GM21576 (cell line): ENCODE measurements around the gene CNRIP1.

ENCODE experiments used
- ATAC-seq: cut with Tn5 transposase; IDR thresholded peaks from one replicate; pipeline ENCODE4 v1.9.1; 2021; ENCODE audit warnings: mild to moderate bottlenecking, moderate library complexity; ENCODE audit not compliant: unreplicated experiment

CNRIP1 gene

GRCh38 chr2:68293755-68294154 is 26.0 kb downstream of the CNRIP1 start:
- no peak for ATAC-seq

DNA sequence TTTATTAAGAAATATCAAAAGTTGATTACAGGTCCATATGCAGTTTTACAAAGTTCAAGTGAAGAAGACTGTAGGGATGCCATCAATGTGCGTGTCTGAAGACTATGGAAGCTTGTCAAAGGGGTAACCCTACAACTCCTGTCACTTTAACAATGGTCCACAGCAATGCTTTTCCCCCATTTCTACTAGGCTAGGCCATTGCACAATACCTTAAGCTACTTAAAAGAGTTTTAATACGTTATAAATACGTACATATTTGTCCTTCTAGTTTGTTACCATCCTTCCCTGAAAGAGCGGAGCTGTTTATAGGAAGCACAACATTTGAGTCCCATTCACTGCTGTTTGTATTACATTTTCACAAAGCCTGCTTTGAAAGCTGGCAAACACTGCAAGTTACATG is 26.7 kb downstream of the CNRIP1 start:
- ATAC-seq, result no peak

- ATAC-seq, result no peak
These were observed 27.5 kb downstream of the CNRIP1 start for GRCh38 chr2:68292108-68292710.

GRCh38 chr2:68291314-68291713 is 28.4 kb downstream of the CNRIP1 start:
- ATAC-seq, result no peak

- ATAC-seq, result no peak
These were observed 28.8 kb downstream of the CNRIP1 start for GRCh38 chr2:68290901-68291300.

- no peak for ATAC-seq
These were observed 31.9 kb downstream of the CNRIP1 start for GRCh38 chr2:68287580-68288441.

DNA sequence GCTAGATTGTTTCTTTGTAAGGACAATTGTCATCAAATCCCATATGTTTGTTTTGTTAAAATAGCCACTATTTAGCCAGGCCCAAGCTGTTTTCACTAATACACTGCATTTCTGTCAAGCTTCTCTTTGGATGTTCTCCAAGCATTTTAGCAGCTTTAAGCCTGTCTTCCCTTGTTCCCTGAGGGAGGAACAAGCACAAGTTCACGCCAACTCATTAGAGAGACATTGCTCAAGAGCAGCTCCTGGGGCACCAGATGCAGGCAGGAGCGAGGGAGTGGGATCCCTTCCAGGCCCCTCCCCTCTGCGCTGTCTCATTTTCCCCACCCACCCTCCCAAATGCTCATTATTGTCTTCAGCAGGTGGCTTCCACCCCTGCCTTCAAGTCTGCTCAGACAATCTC is 34.9 kb downstream of the CNRIP1 start:
- ATAC-seq, result no peak

DNA sequence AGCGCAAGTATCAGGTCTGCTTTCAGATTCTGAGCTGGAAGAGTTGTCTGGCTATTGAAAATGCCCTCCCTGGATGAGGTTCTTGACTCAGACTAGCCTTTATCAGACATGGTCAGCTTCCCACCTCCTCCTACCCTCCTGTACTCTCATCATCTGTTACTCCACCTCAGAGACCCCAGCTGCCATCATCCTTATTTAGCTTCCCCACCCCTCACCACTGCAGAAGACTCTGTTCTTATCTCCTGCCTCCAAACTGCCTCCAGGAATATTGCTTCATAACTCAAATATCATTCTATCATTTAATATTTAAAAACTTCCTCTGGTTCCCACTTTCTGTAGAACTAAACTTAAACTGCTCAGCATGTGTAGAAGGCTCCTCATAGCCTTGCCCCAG is 36.3 kb downstream of the CNRIP1 start:
- no peak for ATAC-seq

GRCh38 chr2:68282811-68283418 is 36.8 kb downstream of the CNRIP1 start:
- ATAC-seq, result no peak

DNA sequence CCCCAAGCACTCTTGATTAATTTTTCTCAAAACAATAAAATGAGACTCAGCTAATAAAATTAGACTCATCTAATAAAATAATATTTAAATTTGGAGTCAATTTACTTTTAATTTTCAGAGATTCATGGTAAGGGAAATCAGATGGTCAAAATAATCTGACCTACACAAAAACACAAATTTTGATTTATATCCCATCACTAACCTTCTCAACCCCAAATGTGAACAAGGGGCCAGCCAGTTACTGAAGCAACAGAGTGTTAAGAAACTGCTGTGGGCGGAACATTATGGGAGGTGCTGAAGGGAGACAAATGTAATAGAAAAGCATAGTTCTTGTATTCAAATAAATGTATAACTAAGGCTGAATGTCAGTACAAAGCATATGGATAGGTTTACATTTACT is 39.0 kb downstream of the CNRIP1 start:
- ATAC-seq, result no peak

DNA sequence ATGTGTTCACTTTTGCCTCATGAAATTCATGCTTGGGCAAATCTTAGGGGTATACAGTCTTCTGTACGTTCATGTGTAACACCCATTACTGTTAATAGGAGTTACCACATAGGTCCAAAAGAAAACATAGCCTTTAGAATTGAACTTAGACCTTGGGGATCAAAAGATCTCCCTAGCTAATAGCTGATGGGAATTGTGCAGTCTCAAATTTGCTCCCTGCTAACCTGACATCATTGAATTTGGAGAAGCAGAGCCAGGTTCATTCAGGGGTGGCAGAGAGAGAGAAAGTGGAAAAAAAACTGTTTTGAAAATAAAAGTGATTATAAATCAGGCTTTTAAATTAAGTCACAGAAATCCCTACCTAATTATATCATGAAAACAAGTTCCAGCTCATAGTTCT is 39.4 kb downstream of the CNRIP1 start:
- ATAC-seq, result no peak

GRCh38 chr2:68279691-68280090 is 40.1 kb downstream of the CNRIP1 start:
- ATAC-seq, result no peak

DNA sequence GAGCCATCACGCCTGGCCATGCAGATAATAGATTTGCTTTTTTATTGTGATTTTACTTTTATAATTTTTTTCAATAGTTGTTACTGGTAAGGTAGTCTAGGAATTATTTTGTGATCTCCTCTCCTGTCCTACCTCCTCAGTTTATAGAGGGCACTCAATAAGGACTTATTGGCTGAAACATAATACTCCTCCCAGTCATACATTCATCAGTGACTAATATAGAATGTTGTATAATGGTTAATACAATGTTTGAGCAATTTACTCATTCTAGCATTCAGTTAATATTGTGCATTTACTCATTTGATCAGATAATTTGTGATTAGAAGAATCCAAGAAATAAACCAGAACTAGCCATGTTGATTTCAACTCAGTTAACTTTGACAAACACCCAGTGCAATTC is 41.6 kb downstream of the CNRIP1 start:
- ATAC-seq, result no peak

DNA sequence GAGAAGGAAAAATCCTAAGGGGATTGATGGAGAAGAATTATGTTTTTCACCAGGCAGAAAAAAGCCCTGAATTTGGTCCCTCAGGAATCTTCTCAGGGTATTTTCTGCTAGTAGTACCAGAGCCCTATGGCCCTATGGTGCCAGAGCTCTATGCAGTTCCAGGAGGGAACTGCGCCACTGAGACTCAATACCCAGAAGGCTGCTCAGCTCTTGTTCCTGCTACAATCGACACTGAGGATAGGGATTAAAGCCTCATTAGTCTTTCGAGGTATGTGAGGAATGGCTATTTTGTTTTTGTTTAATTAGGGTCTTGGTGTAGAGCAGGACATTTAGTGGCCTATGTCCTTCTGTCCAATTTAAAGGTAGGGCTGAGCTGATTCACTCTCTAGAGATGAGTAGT is 45.7 kb downstream of the CNRIP1 start:
- ATAC-seq, result no peak

DNA sequence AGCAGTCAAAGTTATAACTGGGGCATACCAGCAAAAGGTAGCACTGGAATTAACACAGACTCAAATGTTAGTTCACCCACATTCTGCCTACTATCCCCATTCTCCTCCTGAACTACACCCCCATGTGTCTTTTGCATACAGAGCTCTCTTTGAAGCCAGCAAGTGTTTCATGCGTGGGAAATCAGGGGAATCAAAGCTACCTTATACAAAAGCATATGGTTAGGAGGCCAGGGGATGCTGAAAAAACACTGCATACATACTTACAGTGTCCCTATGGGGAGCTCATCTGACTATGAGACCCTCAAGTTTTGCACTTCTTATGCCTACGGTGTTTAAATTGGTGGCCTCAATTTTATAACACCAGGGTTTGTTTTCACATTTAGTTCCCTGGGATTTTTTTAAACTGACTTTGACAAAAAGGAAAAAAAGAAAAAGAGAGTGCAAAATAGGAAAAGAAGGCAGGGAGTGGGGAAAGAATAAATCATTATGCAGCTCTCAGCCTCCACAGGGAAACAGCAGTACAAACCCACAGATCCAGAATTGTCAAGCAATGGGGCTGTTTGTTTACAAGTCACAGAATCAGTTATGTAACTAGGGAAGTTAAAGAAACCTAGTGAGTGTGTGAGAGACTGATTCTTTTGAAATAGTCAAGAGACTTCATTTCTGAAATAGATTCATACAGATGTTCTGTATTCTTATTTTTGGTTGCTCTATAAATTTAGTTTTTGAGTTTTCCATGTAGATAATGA is 47.3 kb downstream of the CNRIP1 start:
- no peak for ATAC-seq

GRCh38 chr2:68266655-68267054 is 53.1 kb downstream of the CNRIP1 start:
- no peak for ATAC-seq

GRCh38 chr2:68263632-68264031 is 56.1 kb downstream of the CNRIP1 start:
- ATAC-seq, result no peak

GRCh38 chr2:68258851-68259250 is 60.9 kb downstream of the CNRIP1 start:
- ATAC-seq, result no peak

GRCh38 chr2:68256093-68256450 is 63.7 kb downstream of the CNRIP1 start:
- ATAC-seq, result no peak

DNA sequence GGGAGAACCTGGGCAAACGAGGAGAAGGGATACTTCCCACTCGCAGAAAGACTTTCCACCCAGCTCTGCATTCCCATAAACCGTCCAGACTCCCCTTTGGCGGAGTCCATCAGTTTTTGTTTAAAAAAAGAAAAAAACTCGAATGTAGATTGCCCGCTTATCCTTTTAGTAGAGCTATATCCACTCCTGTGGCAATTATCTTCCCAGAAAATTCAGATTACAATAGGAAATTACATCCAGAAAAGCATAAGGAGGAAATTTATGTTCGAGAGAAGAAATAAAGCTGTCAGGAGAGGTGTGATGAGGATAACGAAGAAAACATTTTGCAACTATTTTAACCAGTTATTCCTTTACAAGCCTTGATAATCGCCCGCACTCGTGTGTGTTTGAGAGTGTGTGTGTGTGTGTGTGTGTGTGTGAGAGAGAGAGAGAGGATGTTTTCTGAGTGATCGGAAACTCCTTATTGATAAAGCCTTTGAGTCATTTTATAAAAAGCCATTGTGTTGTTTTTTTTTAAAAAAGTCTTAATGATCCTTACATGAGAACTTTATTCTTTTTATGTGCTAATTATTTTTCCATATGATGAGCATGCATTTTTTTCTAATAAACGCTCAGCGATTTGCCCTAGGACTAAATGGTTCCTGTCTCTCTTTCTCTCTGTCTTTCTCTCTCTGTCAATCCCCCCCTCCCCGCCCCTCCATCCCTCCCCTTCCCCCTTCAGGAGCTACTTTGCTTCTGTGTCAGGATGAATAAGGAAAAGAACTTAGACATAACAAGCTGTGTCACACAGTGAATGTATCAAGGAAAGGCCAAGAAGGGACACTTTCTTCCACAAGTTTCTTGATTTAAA is 66.3 kb downstream of the CNRIP1 start:
- no peak for ATAC-seq
